Neural cell (in vitro differentiated cells): Measurements from ENCODE around the gene AK5. TPM values are rescaled to one million over a fixed set of nuclear protein-coding genes. Genes with fewer than 3 reads are reported as not detected.

Experiments used
- H2AFZ ChIP-seq: fragments of 200-600, 300-800 bp; sonication (generic), shearing (Covaris generic); 2 replicates; pipeline ENCODE4 v1.6.0; 2014; ENCODE audit warnings: low read depth, mild to moderate bottlenecking, antibody characterized with exemption, low read length, moderate library complexity
- H3F3A ChIP-seq: fragments of 200-600 bp; shearing (Covaris generic); 2 replicates; pipeline ENCODE4 v1.6.1; 2016; ENCODE audit warnings: mild to moderate bottlenecking, moderate library complexity, mixed read lengths, antibody characterized with exemption, low read length; ENCODE audit not compliant: insufficient read depth, poor library complexity, severe bottlenecking
- H3K27ac ChIP-seq: fragments of 200-600, 300-800 bp; sonication (generic), shearing (Covaris generic); 2 replicates; pipeline ENCODE4 v1.5.1; 2014; ENCODE audit warnings: mild to moderate bottlenecking, low read length, moderate library complexity
- H3K27me3 ChIP-seq: fragments of 300-800, 200-600 bp; sonication (generic), shearing (Covaris generic); 2 replicates; pipeline ENCODE4 v1.6.0; 2014; ENCODE audit warnings: mild to moderate bottlenecking, low read depth, low read length, moderate library complexity; ENCODE audit not compliant: insufficient read depth
- H3K36me3 ChIP-seq: fragments of 300-800, 200-600 bp; sonication (generic), shearing (Covaris generic); 2 replicates; pipeline ENCODE4 v1.5.1; 2014; ENCODE audit warnings: mild to moderate bottlenecking, antibody characterized with exemption, low read length, moderate library complexity; ENCODE audit not compliant: insufficient read depth
- H3K4me2 ChIP-seq: fragments of 300-800, 200-600 bp; sonication (generic), shearing (Covaris generic); 2 replicates; pipeline ENCODE4 v1.6.0; 2014; ENCODE audit warnings: mild to moderate bottlenecking, low read length
- H3K4me3 ChIP-seq: fragments of 300-800, 200-600 bp; sonication (generic), shearing (Covaris generic); 2 replicates; pipeline ENCODE4 v1.5.1; 2014; ENCODE audit warnings: mild to moderate bottlenecking, low read length, moderate library complexity
- H3K79me2 ChIP-seq: fragments of 200-600 bp; shearing (Covaris generic); replicated peaks from 2 replicates; pipeline ENCODE4 v1.6.0; 2014; ENCODE audit warnings: mild to moderate bottlenecking, low read length, moderate library complexity; ENCODE audit not compliant: insufficient read depth
- H3K9ac ChIP-seq: fragments of 300-800, 200-600 bp; sonication (generic), shearing (Covaris generic); 2 replicates; pipeline ENCODE4 v1.6.1; 2016; ENCODE audit warnings: mild to moderate bottlenecking, low read length, mixed read lengths
- H3K9me2 ChIP-seq: fragments of 200-600 bp; shearing (Covaris generic); 2 replicates; pipeline ENCODE4 v1.6.1; 2016; ENCODE audit warnings: mild to moderate bottlenecking, low read length, mixed read lengths; ENCODE audit not compliant: insufficient read depth
- H3K9me3 ChIP-seq: fragments of 200-600, 300-800 bp; sonication (generic), shearing (Covaris generic); 2 replicates; pipeline ENCODE4 v1.6.1; 2016; ENCODE audit warnings: mild to moderate bottlenecking, mixed run types, low read length, moderate library complexity, mixed read lengths
- H4K20me1 ChIP-seq: fragments of 200-600 bp; shearing (Covaris generic); 2 replicates; pipeline ENCODE4 v1.6.1; 2016; ENCODE audit warnings: mild to moderate bottlenecking, mixed run types; ENCODE audit not compliant: insufficient read depth
- CTCF ChIP-seq: fragments of 450-650 bp; IDR thresholded peaks from 2 replicates; pipeline ENCODE4 v1.5.1; 2014; ENCODE audit warnings: antibody characterized with exemption, mild to moderate bottlenecking, moderate library complexity; ENCODE audit not compliant: poor library complexity, severe bottlenecking
- EP300 ChIP-seq: fragments of 450-650 bp; conservative IDR thresholded peaks from 2 replicates; pipeline ENCODE4 v1.6.1; 2014; ENCODE audit warnings: antibody characterized with exemption, mild to moderate bottlenecking, moderate library complexity; ENCODE audit not compliant: poor library complexity, severe bottlenecking
- EZH2 ChIP-seq: fragments of 200-600, 300-800 bp; shearing (Covaris generic), sonication (generic); IDR thresholded peaks from 2 replicates; pipeline ENCODE4 v1.6.1; 2014; ENCODE audit warnings: antibody characterized with exemption, low read length, borderline replicate concordance, mild to moderate bottlenecking; ENCODE audit not compliant: insufficient read depth, poor library complexity, severe bottlenecking
- MXI1 ChIP-seq: fragments of 450-650 bp; conservative IDR thresholded peaks from 2 replicates; pipeline ENCODE4 v1.6.1; 2014; ENCODE audit warnings: antibody characterized with exemption, mild to moderate bottlenecking; ENCODE audit not compliant: poor library complexity, severe bottlenecking
- POLR2AphosphoS5 ChIP-seq: IDR thresholded peaks from 2 replicates; pipeline ENCODE4 v1.6.1; 2012
- RAD21 ChIP-seq: fragments of 450-650 bp; conservative IDR thresholded peaks from 2 replicates; pipeline ENCODE4 v1.6.1; 2014; ENCODE audit warnings: antibody characterized with exemption, mild to moderate bottlenecking, moderate library complexity
- REST ChIP-seq: IDR thresholded peaks from 2 replicates; pipeline ENCODE4 v1.6.1; 2012; ENCODE audit warnings: borderline replicate concordance
- SMC3 ChIP-seq: fragments of 450-650 bp; conservative IDR thresholded peaks from 2 replicates; pipeline ENCODE4 v1.6.1; 2014; ENCODE audit warnings: antibody characterized with exemption, mild to moderate bottlenecking, moderate library complexity; ENCODE audit not compliant: poor library complexity
- TAF1 ChIP-seq: IDR thresholded peaks from 2 replicates; pipeline ENCODE4 v1.6.1; 2012; ENCODE audit warnings: low read depth
- polyA plus RNA-seq: library from polyadenylated mRNA; depleted of rRNA; stranded (reverse); fragments of >200 nt; gene quantifications from 2 replicates; pipeline ENCODE4 v1.2.3, GENCODE V29; 2014

The AK5 gene
- polyA plus RNA-seq, 1 donor from 2014 or later = 7.1 TPM

- TF ChIP-seq POLR2AphosphoS5 (peak; percentile 57), EZH2 (no peak)
- Histone ChIP-seq H3K9me3 (no peaks in the 10 kb centered on the region), H2AFZ (no peak overlapping the region), H3K27ac (no peak overlapping the region), H3K9ac (no peak overlapping the region), H3K4me3 (no peak overlapping the region), H4K20me1 (no peaks in the 10 kb centered on the region), H3F3A (no peaks in the 10 kb centered on the region), H3K4me2 (no peak overlapping the region), H3K27me3 (no peaks in the 10 kb centered on the region), H3K79me2 (no peaks in the 10 kb centered on the region), H3K9me2 (no peaks in the 10 kb centered on the region), H3K36me3 (no peaks in the 10 kb centered on the region)
These were observed 116.3 kb downstream of the AK5 start for GRCh38 chr1:77398152-77398551.

- H4K20me1 ChIP-seq = no peaks in the 10 kb centered on the region
- no peak for TF ChIP-seq POLR2AphosphoS5
- TF ChIP-seq SMC3 = no peak
- no peak for TF ChIP-seq RAD21
- no peak for TF ChIP-seq TAF1
- no peak for TF ChIP-seq CTCF
- TF ChIP-seq MXI1 = no peak
- TF ChIP-seq REST = no peak
- no peak for TF ChIP-seq EZH2
- TF ChIP-seq EP300 = no peak
- no peak overlapping the region for H3K4me2 ChIP-seq
- no peak overlapping the region for H3K4me3 ChIP-seq
- H3K9me2 ChIP-seq = no peaks in the 10 kb centered on the region
- H3K36me3 ChIP-seq = no peaks in the 10 kb centered on the region
- no peaks in the 10 kb centered on the region for H3F3A ChIP-seq
- no peaks in the 10 kb centered on the region for H3K9me3 ChIP-seq
- H2AFZ ChIP-seq = no peak overlapping the region
- H3K79me2 ChIP-seq = no peaks in the 10 kb centered on the region
- no peaks in the 10 kb centered on the region for H3K27me3 ChIP-seq
- no peak overlapping the region for H3K9ac ChIP-seq
- H3K27ac ChIP-seq = no peak overlapping the region
These were observed 117.6 kb downstream of the AK5 start for GRCh38 chr1:77399250-77400086.
